Ascending aorta (tissue), 2 donors: ENCODE results near the gene MME. TPM values are rescaled to one million over a fixed set of nuclear protein-coding genes. Genes with fewer than 3 reads are reported as not detected.
"Not testable (repeated sequence)": the region's sequence is repeated elsewhere in the genome, so short reads cannot be mapped to it uniquely, and the experiment has no call there.

ENCODE experiments used
- DNase-seq, 2 donors: peaks; one replicate each; pipeline ENCODE4 v3.0.0-alpha.2; 2019; ENCODE audit warnings: low spot score in 2 of 2
- H3K27ac ChIP-seq, 2 donors: fragments of 200-600 bp; sonication (generic); one replicate each; pipeline ENCODE4 v1.5.1; 2016 to 2017; ENCODE audit warnings: mild to moderate bottlenecking in 1 of 2
- H3K27me3 ChIP-seq: fragments of 200-600 bp; sonication (generic); one replicate; pipeline ENCODE4 v1.5.1; 2017
- H3K36me3 ChIP-seq, 2 donors: fragments of 200-600 bp; sonication (generic); one replicate each; pipeline ENCODE4 v1.5.1; 2016
- H3K4me1 ChIP-seq, 2 donors: fragments of 200-600 bp; sonication (generic); one replicate each; pipeline ENCODE4 v1.5.1; 2016 to 2017; ENCODE audit warnings: mild to moderate bottlenecking in 1 of 2
- H3K4me3 ChIP-seq, 2 donors: fragments of 200-600 bp; sonication (generic); one replicate each; pipeline ENCODE4 v1.5.1; 2016 to 2017; ENCODE audit warnings: mild to moderate bottlenecking in 1 of 2
- H3K9me3 ChIP-seq, 2 donors: fragments of 200-600 bp; sonication (generic); one replicate each; pipeline ENCODE4 v1.5.1; 2016
- CTCF ChIP-seq, 3 experiments: fragments of 200-600 bp in 2 of 3; fragments of 450-650 bp in 1 of 3; sonication (generic) in 2 of 3; IDR thresholded peaks; one replicate each; pipeline ENCODE4 v1.5.1; 2016 to 2019; ENCODE audit warnings: antibody characterized with exemption in 3 of 3, mild to moderate bottlenecking in 1 of 3, moderate library complexity in 1 of 3
- intact Hi-C: fragments of 100-400 bp; cut with DNase I; formaldehyde crosslinking; loops from one replicate; pipeline ENCODE4 v1.15.1; 2023
- total RNA-seq: library from RNA; depleted of rRNA; stranded (reverse); fragments of >200 nt; gene quantifications from one replicate; pipeline ENCODE4 v1.1.0, GENCODE V29; 2016

Gene MME
- total RNA-seq, 1 donor from 2014 or later: 1.5 TPM

GRCh38 chr3:155106119-155106518 is 26.0 kb downstream of the MME start:
- Histone ChIP-seq H3K27ac (no peak overlapping the region), H3K4me1 (no peaks in the 10 kb centered on the region), H3K9me3 (no peaks in the 10 kb centered on the region), H3K36me3 (no peaks in the 10 kb centered on the region), H3K4me3 (no peak overlapping the region), H3K27me3 (no peaks in the 10 kb centered on the region)
- TF ChIP-seq CTCF (IDR thresholded peaks at IDR 0.05): no peak
- intact Hi-C loops: no loop called here
- no peak for DNase-seq

- DNase-seq: no peak
- no peak overlapping the region for H3K4me3 ChIP-seq
- no peaks in the 10 kb centered on the region for H3K36me3 ChIP-seq
- H3K27ac ChIP-seq: no peak overlapping the region
- no peaks in the 10 kb centered on the region for H3K9me3 ChIP-seq
- TF ChIP-seq CTCF (IDR thresholded peaks at IDR 0.05): no peak
- intact Hi-C loops: no loop called here
- H3K27me3 ChIP-seq: no peaks in the 10 kb centered on the region
- no peaks in the 10 kb centered on the region for H3K4me1 ChIP-seq
Observed at GRCh38 chr3:155110022-155110421, 29.9 kb downstream of the MME start.

- Histone ChIP-seq H3K27me3 (no peaks in the 10 kb centered on the region), H3K27ac (no peak overlapping the region), H3K4me1 (no peaks in the 10 kb centered on the region), H3K9me3 (no peaks in the 10 kb centered on the region), H3K4me3 (no peak overlapping the region), H3K36me3 (no peaks in the 10 kb centered on the region)
- intact Hi-C loops: no loop called here
- DNase-seq: no peak
- no peak for TF ChIP-seq CTCF (IDR thresholded peaks at IDR 0.05)
Observed at GRCh38 chr3:155110996-155111901, 31.1 kb downstream of the MME start.

- TF ChIP-seq CTCF (IDR thresholded peaks at IDR 0.05): no peak
- intact Hi-C loops: no loop called here
Observed at GRCh38 chr3:155111971-155112370, 31.9 kb downstream of the MME start.

GRCh38 chr3:155112661-155113389 is 32.7 kb downstream of the MME start:
- H3K36me3 ChIP-seq: no peaks in the 10 kb centered on the region
- no peak for DNase-seq
- no peak overlapping the region for H3K27ac ChIP-seq
- TF ChIP-seq CTCF (IDR thresholded peaks at IDR 0.05): no peak
- no peaks in the 10 kb centered on the region for H3K4me1 ChIP-seq
- no peak overlapping the region for H3K4me3 ChIP-seq
- H3K9me3 ChIP-seq: no peaks in the 10 kb centered on the region
- no peaks in the 10 kb centered on the region for H3K27me3 ChIP-seq
- intact Hi-C loops: no loop called here

More at GRCh38 chr3:155111971-155112370, 31.9 kb downstream of the MME start:
- Histone ChIP-seq H3K4me1 (no peaks in the 10 kb centered on the region), H3K27ac (no peak overlapping the region), H3K36me3 (no peaks in the 10 kb centered on the region), H3K9me3 (no peaks in the 10 kb centered on the region), H3K27me3 (no peaks in the 10 kb centered on the region), H3K4me3 (no peak overlapping the region)
- DNase-seq: no peak

GRCh38 chr3:155124745-155125144 is 44.6 kb downstream of the MME start:
- H3K9me3 ChIP-seq, H3K27me3 ChIP-seq, H3K4me1 ChIP-seq, H3K4me3 ChIP-seq, H3K27ac ChIP-seq, intact Hi-C loops, H3K36me3 ChIP-seq, DNase-seq: not testable (repeated sequence)
